Upper lobe of left lung (tissue), 6 donors: Measurements from ENCODE around the gene TBC1D4. TPM values are rescaled to one million over a fixed set of nuclear protein-coding genes. Genes with fewer than 3 reads are reported as not detected.

Experiments
- ATAC-seq, 2 donors: fragments of 200-7000 bp; cut with Tn5 transposase; one replicate each; pipeline ENCODE4 v1.9.1; 2022; ENCODE audit warnings: mild to moderate bottlenecking in 2 of 2, moderate library complexity in 2 of 2; ENCODE audit not compliant: low FRiP score in 2 of 2
- DNase-seq, 2 donors: peaks; one replicate each; pipeline ENCODE4 v3.0.0-alpha.2; 2019 to 2020
- H3K27ac ChIP-seq, 4 donors: fragments of 200-600 bp; sonication (generic); one replicate each; pipeline ENCODE4 v1.5.1; 2016 to 2019
- H3K27me3 ChIP-seq, 4 donors: fragments of 200-600 bp; sonication (generic); one replicate each; pipeline ENCODE4 v1.5.1; 2017 to 2019
- H3K36me3 ChIP-seq, 4 donors: fragments of 200-600 bp; sonication (generic); one replicate each; pipeline ENCODE4 v1.5.1; 2016 to 2019
- H3K4me1 ChIP-seq, 4 donors: fragments of 200-600 bp; sonication (generic); one replicate each; pipeline ENCODE4 v1.5.1; 2018 to 2019
- H3K4me3 ChIP-seq, 4 donors: fragments of 200-600 bp; sonication (generic); one replicate each; pipeline ENCODE4 v1.5.1; 2017 to 2019; ENCODE audit warnings: mild to moderate bottlenecking in 2 of 4, moderate library complexity in 1 of 4
- H3K9me3 ChIP-seq, 4 donors: fragments of 200-600 bp; sonication (generic); one replicate each; pipeline ENCODE4 v1.5.1; 2018 to 2019
- EP300 ChIP-seq, 4 donors: sonication (generic); formaldehyde crosslinking; IDR thresholded peaks; one replicate each; pipeline ENCODE4 v1.5.1; 2017; ENCODE audit warnings: antibody characterized with exemption in 4 of 4, control low read depth in 2 of 4
- POLR2A ChIP-seq, 4 donors: fragments of 450-650 bp; IDR thresholded peaks; one replicate each; pipeline ENCODE4 v1.5.1; 2016 to 2017; ENCODE audit warnings: antibody characterized with exemption in 4 of 4, mild to moderate bottlenecking in 2 of 4
- POLR2AphosphoS5 ChIP-seq, 2 donors: sonication (generic); formaldehyde crosslinking; IDR thresholded peaks; one replicate each; pipeline ENCODE4 v1.5.1; 2017; ENCODE audit warnings: antibody characterized with exemption in 2 of 2
- WGBS, 2 donors: methylation state at CpG; one replicate each; pipeline ENCODE4 v1.1.5; 2017 to 2018; 5-methylcytosine and 5-hydroxymethylcytosine counted together
- total RNA-seq, 6 donors: library from RNA; depleted of rRNA in 4 of 6; stranded (reverse); fragments of >200 nt in 4 of 6; gene quantifications; one replicate each; pipeline versions ENCODE4 v1.1.0 to v1.2.1, GENCODE V29; 2016 to 2021
- TF ChIP-seq, protein P1 (sequence below), 6 experiments: fragments of 450-650 bp in 4 of 6; fragments of 200-600 bp in 2 of 6; sonication (generic) in 2 of 6; IDR thresholded peaks; one replicate each; pipeline ENCODE4 v1.5.1; 2016 to 2019; ENCODE audit warnings: antibody characterized with exemption in 6 of 6
- donor health status: DM: no; HTN: no; CAD: no; lungs with moderate emphysema.
- donor health status: DM: no; HTN: yes; CAD: no; lungs with severe emphysema.

TBC1D4 gene
- total RNA-seq, 6 donors from 2014 or later: 26.1 to 97.4 (median 30.7) TPM

DNA sequence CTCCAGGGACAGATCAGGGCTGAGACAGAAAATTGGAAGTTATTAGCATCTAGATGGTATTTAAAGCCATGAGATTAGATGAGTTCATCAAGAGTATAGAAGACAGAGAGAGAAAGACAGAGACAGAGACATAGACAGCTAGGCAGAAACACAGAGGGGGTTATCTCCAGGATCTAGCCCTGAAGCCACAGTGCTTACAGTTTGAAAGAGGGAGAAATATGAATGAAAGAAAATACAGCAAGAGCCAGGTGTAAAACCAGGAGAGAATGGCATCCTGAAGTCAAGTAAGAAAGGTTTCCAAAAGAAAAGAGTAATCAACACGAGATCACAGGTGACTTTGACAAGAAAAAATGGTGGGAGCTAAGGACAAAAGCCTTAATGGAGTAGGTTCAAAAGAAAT lies 111.2 kb downstream of the TBC1D4 start:
- TF ChIP-seq EP300 (IDR thresholded peaks at IDR 0.05): no peak
- no peak for TF ChIP-seq POLR2A (IDR thresholded peaks at IDR 0.05)
- TF ChIP-seq, protein P1, sequence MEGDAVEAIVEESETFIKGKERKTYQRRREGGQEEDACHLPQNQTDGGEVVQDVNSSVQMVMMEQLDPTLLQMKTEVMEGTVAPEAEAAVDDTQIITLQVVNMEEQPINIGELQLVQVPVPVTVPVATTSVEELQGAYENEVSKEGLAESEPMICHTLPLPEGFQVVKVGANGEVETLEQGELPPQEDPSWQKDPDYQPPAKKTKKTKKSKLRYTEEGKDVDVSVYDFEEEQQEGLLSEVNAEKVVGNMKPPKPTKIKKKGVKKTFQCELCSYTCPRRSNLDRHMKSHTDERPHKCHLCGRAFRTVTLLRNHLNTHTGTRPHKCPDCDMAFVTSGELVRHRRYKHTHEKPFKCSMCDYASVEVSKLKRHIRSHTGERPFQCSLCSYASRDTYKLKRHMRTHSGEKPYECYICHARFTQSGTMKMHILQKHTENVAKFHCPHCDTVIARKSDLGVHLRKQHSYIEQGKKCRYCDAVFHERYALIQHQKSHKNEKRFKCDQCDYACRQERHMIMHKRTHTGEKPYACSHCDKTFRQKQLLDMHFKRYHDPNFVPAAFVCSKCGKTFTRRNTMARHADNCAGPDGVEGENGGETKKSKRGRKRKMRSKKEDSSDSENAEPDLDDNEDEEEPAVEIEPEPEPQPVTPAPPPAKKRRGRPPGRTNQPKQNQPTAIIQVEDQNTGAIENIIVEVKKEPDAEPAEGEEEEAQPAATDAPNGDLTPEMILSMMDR (IDR thresholded peaks at IDR 0.05): no peak
- TF ChIP-seq POLR2AphosphoS5 (IDR thresholded peaks at IDR 0.05): no peak
- 87 to 95% methylated on average over 1 of the region's 1 CpG for WGBS, 2 donors
- no peak overlapping the region for H3K4me3 ChIP-seq

DNA sequence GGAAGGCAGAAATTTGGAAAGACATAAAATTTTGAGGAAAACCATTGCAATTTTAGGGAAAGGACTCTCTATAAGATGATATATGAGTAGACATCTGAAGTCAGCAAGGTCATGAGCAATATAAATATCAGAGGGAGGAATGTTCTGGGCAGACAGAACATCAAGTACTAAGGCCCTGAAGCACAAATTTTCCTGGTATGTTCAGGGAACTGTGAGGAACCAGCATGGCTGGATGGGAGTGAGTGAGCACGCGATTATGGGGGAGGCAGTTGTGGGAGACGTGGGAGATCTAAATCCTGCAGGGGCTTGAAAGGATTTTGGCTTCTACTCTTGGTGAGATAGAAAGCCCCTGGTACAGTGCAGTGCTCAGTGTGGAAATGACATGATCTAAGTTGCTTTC lies 112.0 kb downstream of the TBC1D4 start:
- DNase-seq (no peak), ATAC-seq (no peak)
- H3K27ac ChIP-seq: no peak overlapping the region
- WGBS, 2 donors: 82 to 90% methylated on average over 3 of the region's 3 CpGs
- H3K4me3 ChIP-seq: no peak overlapping the region
- TF ChIP-seq POLR2AphosphoS5 (IDR thresholded peaks at IDR 0.05) (no peak), EP300 (IDR thresholded peaks at IDR 0.05) (no peak), POLR2A (IDR thresholded peaks at IDR 0.05) (no peak)
- TF ChIP-seq, protein P1 (IDR thresholded peaks at IDR 0.05): no peak
- no peaks in the 10 kb centered on the region for H3K36me3 ChIP-seq
- no peaks in the 10 kb centered on the region for H3K27me3 ChIP-seq
- H3K4me1 ChIP-seq: peaks cover 20 to 38% (median 30%) of the 10 kb centered on the region in 4 donors
- no peaks in the 10 kb centered on the region for H3K9me3 ChIP-seq

More for the DNA sequence above, 111.2 kb downstream of the TBC1D4 start:
- Histone ChIP-seq H3K36me3 (no peaks in the 10 kb centered on the region), H3K4me1 (peaks cover 18 to 38% (median 26%) of the 10 kb centered on the region in 4 donors), H3K27me3 (no peaks in the 10 kb centered on the region), H3K27ac (no peak overlapping the region), H3K9me3 (no peaks in the 10 kb centered on the region)
- DNase-seq (no peak), ATAC-seq (no peak)

GRCh38 chr13:75368167-75368566 lies 113.8 kb downstream of the TBC1D4 start:
- Histone ChIP-seq H3K9me3 (no peaks in the 10 kb centered on the region), H3K4me3 (no peak overlapping the region), H3K27me3 (no peaks in the 10 kb centered on the region), H3K36me3 (no peaks in the 10 kb centered on the region), H3K27ac (peak overlapping the region in 2 of 4 donors; percentile 10 to 15), H3K4me1 (peaks cover 20 to 35% (median 28%) of the 10 kb centered on the region in 4 donors)
- no peak for DNase-seq
- no peak for ATAC-seq
- WGBS, 2 donors: 17 to 18% methylated on average over 3 of the region's 3 CpGs
- TF ChIP-seq POLR2A (IDR thresholded peaks at IDR 0.05) (no peak), POLR2AphosphoS5 (IDR thresholded peaks at IDR 0.05) (no peak), EP300 (IDR thresholded peaks at IDR 0.05) (no peak)
- TF ChIP-seq, protein P1 (IDR thresholded peaks at IDR 0.05): no peak

- ATAC-seq: no peak
- H3K36me3 ChIP-seq: no peaks in the 10 kb centered on the region
- peak overlapping the region in 1 of 4 donors; percentile 15 for H3K27ac ChIP-seq
- no peak for DNase-seq
- TF ChIP-seq POLR2A (IDR thresholded peaks at IDR 0.05): no peak
- TF ChIP-seq POLR2AphosphoS5 (IDR thresholded peaks at IDR 0.05): no peak
- TF ChIP-seq EP300 (IDR thresholded peaks at IDR 0.05): no peak
- TF ChIP-seq, protein P1 (IDR thresholded peaks at IDR 0.05): no peak
- peaks cover 13 to 25% (median 21%) of the 10 kb centered on the region in 4 donors for H3K4me1 ChIP-seq
- no peak overlapping the region for H3K4me3 ChIP-seq
- 45 to 52% methylated on average over 3 of the region's 3 CpGs for WGBS, 2 donors
- no peaks in the 10 kb centered on the region for H3K27me3 ChIP-seq
- H3K9me3 ChIP-seq: no peaks in the 10 kb centered on the region
Observed at GRCh38 chr13:75366380-75367280, 115.3 kb downstream of the TBC1D4 start.
